ENCODE results near the gene VSTM1. TPM values are rescaled to one million over a fixed set of nuclear protein-coding genes. Genes with fewer than 3 reads are reported as not detected.

The VSTM1 gene
- total RNA-seq, 4 donors from 2014 or later, result not detected

DNA sequence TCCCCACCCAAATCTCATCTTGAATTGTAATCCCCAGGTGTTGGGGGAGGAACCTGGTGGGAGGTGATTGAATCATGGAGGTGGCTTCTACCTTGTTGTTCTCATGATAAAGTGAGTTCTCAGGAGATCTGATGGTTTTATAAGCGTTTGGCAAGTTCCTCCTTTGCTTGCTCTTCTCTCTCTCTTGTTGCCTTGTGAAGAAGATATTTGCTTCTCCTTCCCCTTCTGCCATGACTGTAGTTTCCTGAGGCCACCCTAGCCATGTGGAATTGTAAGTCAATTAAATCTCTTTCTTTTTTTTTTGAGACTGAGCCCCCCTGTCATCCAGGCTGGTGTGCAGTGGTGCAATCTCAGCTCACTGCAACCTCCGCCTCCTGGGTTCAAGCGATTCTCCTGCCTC is 34.4 kb downstream of the VSTM1 start:
- no peak for TF ChIP-seq POLR2AphosphoS5 (IDR thresholded peaks at IDR 0.05)
- TF ChIP-seq POLR2A (IDR thresholded peaks at IDR 0.05), result no peak
- TF ChIP-seq, protein P1, sequence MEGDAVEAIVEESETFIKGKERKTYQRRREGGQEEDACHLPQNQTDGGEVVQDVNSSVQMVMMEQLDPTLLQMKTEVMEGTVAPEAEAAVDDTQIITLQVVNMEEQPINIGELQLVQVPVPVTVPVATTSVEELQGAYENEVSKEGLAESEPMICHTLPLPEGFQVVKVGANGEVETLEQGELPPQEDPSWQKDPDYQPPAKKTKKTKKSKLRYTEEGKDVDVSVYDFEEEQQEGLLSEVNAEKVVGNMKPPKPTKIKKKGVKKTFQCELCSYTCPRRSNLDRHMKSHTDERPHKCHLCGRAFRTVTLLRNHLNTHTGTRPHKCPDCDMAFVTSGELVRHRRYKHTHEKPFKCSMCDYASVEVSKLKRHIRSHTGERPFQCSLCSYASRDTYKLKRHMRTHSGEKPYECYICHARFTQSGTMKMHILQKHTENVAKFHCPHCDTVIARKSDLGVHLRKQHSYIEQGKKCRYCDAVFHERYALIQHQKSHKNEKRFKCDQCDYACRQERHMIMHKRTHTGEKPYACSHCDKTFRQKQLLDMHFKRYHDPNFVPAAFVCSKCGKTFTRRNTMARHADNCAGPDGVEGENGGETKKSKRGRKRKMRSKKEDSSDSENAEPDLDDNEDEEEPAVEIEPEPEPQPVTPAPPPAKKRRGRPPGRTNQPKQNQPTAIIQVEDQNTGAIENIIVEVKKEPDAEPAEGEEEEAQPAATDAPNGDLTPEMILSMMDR (IDR thresholded peaks at IDR 0.05), result no peak
- no peak for TF ChIP-seq EP300 (IDR thresholded peaks at IDR 0.05)
- Histone ChIP-seq H3K9me3 (no peaks in the 10 kb centered on the region), H3K27ac (no peak overlapping the region), H3K36me3 (no peaks in the 10 kb centered on the region), H3K4me3 (no peak overlapping the region), H3K4me1 (no peaks in the 10 kb centered on the region), H3K27me3 (peaks cover 97% of the 10 kb centered on the region)
- WGBS, 2 donors (ENCODE audit: low coverage in 1 of 2), result 82 to 84% methylated on average over 3 of the region's 3 CpGs
- ATAC-seq, result no peak

DNA sequence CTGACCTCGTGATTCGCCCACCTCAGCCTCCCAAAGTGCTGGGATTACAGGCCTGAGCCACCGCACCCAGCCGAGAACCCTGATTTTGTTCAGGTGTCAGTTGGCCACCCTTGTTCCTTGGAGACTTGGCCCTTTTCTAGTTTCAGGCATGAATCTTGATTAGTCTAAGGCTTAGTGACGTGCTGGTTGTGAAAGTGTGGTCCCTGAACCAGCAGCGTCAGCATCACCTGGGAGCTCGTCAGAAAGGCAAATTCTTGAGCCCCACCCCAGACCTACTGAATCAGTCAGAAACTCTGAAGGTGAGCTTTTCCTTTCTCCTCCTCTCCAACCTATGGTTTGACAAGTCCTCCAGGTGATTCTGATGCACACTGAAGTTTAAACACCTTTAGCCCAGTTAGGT is 37.0 kb downstream of the VSTM1 start:
- TF ChIP-seq EP300 (IDR thresholded peaks at IDR 0.05) (no peak), POLR2AphosphoS5 (IDR thresholded peaks at IDR 0.05) (no peak)
- peaks cover 0 to 9% (median 0%) of the 10 kb centered on the region in 3 donors for H3K4me1 ChIP-seq
- WGBS, 2 donors (ENCODE audit: low coverage in 1 of 2), result 61 to 79% methylated on average over 2 to 3 of the region's 7 CpGs
- no peak overlapping the region for H3K27ac ChIP-seq
- no peaks in the 10 kb centered on the region for H3K9me3 ChIP-seq
- H3K4me3 ChIP-seq, result no peak overlapping the region
- H3K27me3 ChIP-seq, result peaks cover 97% of the 10 kb centered on the region
- no peak for ATAC-seq
- H3K36me3 ChIP-seq, result no peaks in the 10 kb centered on the region

DNA sequence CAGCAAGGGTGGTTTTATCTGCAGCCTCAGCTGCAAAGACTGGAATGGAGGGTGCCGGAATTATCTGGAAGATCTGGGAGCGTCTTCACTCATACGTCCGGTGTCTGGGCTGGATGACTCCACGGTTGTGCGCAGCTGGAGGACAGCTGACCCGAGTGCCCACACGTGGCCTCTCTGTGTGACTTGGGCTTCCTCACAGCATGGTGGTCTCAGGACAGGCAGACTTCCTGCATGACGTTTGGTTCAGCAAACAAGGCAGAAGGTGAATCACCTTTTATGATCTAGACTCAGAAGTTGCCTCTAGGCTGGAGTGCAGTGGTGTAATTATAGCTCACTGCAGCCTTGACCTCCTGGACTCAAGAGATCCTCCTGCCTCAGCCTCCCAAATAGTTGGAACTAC is 39.0 kb downstream of the VSTM1 start:
- no peak for ATAC-seq
- TF ChIP-seq EP300 (IDR thresholded peaks at IDR 0.05) (no peak), POLR2AphosphoS5 (IDR thresholded peaks at IDR 0.05) (no peak), POLR2A (IDR thresholded peaks at IDR 0.05) (no peak)
- TF ChIP-seq, protein P1 (IDR thresholded peaks at IDR 0.05), result no peak
- no peaks in the 10 kb centered on the region for H3K9me3 ChIP-seq
- no peak overlapping the region for H3K4me3 ChIP-seq
- H3K27me3 ChIP-seq, result peaks cover 82% of the 10 kb centered on the region
- H3K4me1 ChIP-seq, result peaks cover 0 to 9% (median 0%) of the 10 kb centered on the region in 3 donors
- 80% methylated on average over 1 of the region's 9 CpGs; no CpG with 5 or more reads in 1 of the 2 donors for WGBS, 2 donors (ENCODE audit: low coverage in 1 of 2)
- H3K36me3 ChIP-seq, result no peaks in the 10 kb centered on the region
- H3K27ac ChIP-seq, result no peak overlapping the region

DNA sequence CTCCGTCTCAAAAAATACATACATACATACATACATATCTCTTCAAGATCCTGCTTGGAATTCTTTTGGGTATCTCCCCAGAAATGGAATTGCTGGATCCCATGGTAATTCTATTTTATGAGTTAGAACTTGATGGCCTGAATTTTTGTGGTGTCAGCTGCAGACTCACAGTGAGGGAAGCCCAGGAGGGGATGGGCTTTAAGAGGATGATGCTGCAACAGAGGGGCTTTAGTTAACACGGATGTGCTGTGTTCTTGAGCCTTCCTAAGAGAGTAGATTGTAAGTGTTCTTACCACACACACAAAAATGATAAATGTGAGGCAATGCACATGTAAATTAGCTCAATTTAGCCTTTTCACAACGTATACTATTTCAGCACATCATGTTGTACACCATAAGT is 40.5 kb downstream of the VSTM1 start:
- no peaks in the 10 kb centered on the region for H3K9me3 ChIP-seq
- peaks cover 0 to 9% (median 0%) of the 10 kb centered on the region in 3 donors for H3K4me1 ChIP-seq
- no peak for ATAC-seq
- no peak overlapping the region for H3K27ac ChIP-seq
- WGBS, 2 donors (ENCODE audit: low coverage in 1 of 2), result 21 to 41% methylated on average over 3 of the region's 3 CpGs
- H3K4me3 ChIP-seq, result no peak overlapping the region
- peaks cover 75% of the 10 kb centered on the region for H3K27me3 ChIP-seq
- TF ChIP-seq POLR2A (IDR thresholded peaks at IDR 0.05) (no peak), POLR2AphosphoS5 (IDR thresholded peaks at IDR 0.05) (no peak), EP300 (IDR thresholded peaks at IDR 0.05) (no peak)
- TF ChIP-seq, protein P1 (IDR thresholded peaks at IDR 0.05), result no peak
- no peaks in the 10 kb centered on the region for H3K36me3 ChIP-seq

DNA sequence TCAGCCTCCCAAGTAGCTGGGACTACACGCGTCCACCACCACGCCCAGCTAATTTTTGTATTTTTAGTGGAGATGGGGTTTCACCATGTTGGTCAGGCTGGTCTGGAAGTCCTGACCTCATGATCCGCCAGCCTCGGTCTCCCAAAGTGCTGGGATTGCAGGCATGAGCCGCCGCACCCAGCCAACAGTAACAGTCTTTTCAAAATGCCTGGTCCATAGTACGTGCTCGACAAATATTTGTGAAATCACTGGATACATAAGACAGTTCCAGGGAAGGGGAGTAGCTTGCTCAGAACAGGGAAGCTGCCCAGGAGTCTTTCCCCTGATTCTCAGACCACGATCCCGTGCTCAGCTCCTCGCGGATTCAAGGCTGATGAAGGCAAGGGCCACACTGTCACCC is 41.8 kb downstream of the VSTM1 start:
- ATAC-seq, result no peak
- peaks cover 73% of the 10 kb centered on the region for H3K27me3 ChIP-seq
- H3K27ac ChIP-seq, result no peak overlapping the region
- H3K4me1 ChIP-seq, result peaks cover 0 to 9% (median 0%) of the 10 kb centered on the region in 3 donors
- peaks cover 0 to 5% (median 0%) of the 10 kb centered on the region in 3 donors for H3K9me3 ChIP-seq
- no peaks in the 10 kb centered on the region for H3K36me3 ChIP-seq
- H3K4me3 ChIP-seq, result no peak overlapping the region
- TF ChIP-seq POLR2AphosphoS5 (IDR thresholded peaks at IDR 0.05), result no peak
- TF ChIP-seq, protein P1 (IDR thresholded peaks at IDR 0.05), result no peak
- TF ChIP-seq EP300 (IDR thresholded peaks at IDR 0.05), result no peak
- no peak for TF ChIP-seq POLR2A (IDR thresholded peaks at IDR 0.05)
- WGBS, 2 donors (ENCODE audit: low coverage in 1 of 2), result 83 to 93% methylated on average over 11 to 12 of the region's 13 CpGs

All from gastroesophageal sphincter (tissue), 4 donors.